Panc1 (cell line): ENCODE data around the gene WNK2. TPM values are rescaled to one million over a fixed set of nuclear protein-coding genes. Genes with fewer than 3 reads are reported as not detected.

ENCODE experiments used
- ATAC-seq: fragments of 200-7000 bp; cut with Tn5 transposase; 2 replicates; pipeline ENCODE4 v1.9.1; 2020; ENCODE audit warnings: mild to moderate bottlenecking, moderate library complexity
- BruUV-seq: library from RNA; stranded (reverse); fragments of 400-500 nt; replicated peaks from 2 replicates; lab custom pipeline; 2021; lab: Mats Ljungman, UMichigan
- CTCF ChIA-PET: fragments of 300-600 bp; sonication (Branson Sonifier 250); formaldehyde crosslinking; loops from one replicate; lab custom pipeline; 2022; ENCODE audit warnings: antibody characterized with exemption; lab: Charles Lee
- POLR2A ChIA-PET: fragments of 300-600 bp; sonication (Branson Sonifier 250); formaldehyde crosslinking; loops from one replicate; lab custom pipeline; 2022; ENCODE audit warnings: antibody characterized with exemption; lab: Charles Lee
- DNase-seq: peaks from one replicate; pipeline ENCODE4 v3.0.0-alpha.2; 2010; ENCODE audit warnings: low read depth, low spot score
- H3K27ac ChIP-seq: 2 replicates; pipeline ENCODE4 v1.5.1; 2011; ENCODE audit warnings: mild to moderate bottlenecking, low read length, inconsistent platforms
- H3K27me3 ChIP-seq: fragments of 200-500 bp; sonication (Bioruptor generic); 2 replicates; pipeline ENCODE4 v1.6.0; 2014; ENCODE audit warnings: low read length, inconsistent platforms; ENCODE audit not compliant: control insufficient read depth, insufficient read depth
- H3K36me3 ChIP-seq: fragments of 200-500 bp; sonication (Bioruptor generic); 2 replicates; pipeline ENCODE4 v1.5.1; 2014; ENCODE audit warnings: inconsistent platforms, mild to moderate bottlenecking, low read length, moderate library complexity; ENCODE audit not compliant: control insufficient read depth, insufficient read depth
- H3K4me1 ChIP-seq: 2 replicates; pipeline ENCODE4 v1.5.1; 2011; ENCODE audit warnings: inconsistent platforms, mild to moderate bottlenecking, low read length, moderate library complexity; ENCODE audit not compliant: control insufficient read depth, insufficient read depth
- H3K4me3 ChIP-seq, 2 experiments: 2 replicates each; pipeline ENCODE4 v1.5.1; 2011 to 2012; ENCODE audit warnings: low read depth in 2 of 2, low read length in 2 of 2, mild to moderate bottlenecking in 2 of 2, inconsistent platforms in 1 of 2, moderate library complexity in 1 of 2
- H3K9me3 ChIP-seq: fragments of 200-500 bp; sonication (Bioruptor generic); 2 replicates; pipeline ENCODE4 v1.5.1; 2014; ENCODE audit warnings: low read depth, mild to moderate bottlenecking, inconsistent platforms, low read length, moderate library complexity; ENCODE audit not compliant: control insufficient read depth, insufficient read depth
- CTCF ChIP-seq: fragments of 450-650 bp; IDR thresholded peaks from 2 replicates; pipeline ENCODE4 v1.5.1; 2017; ENCODE audit warnings: mild to moderate bottlenecking
- POLR2AphosphoS5 ChIP-seq: IDR thresholded peaks from 2 replicates; pipeline ENCODE4 v1.6.1; 2012; ENCODE audit warnings: mild to moderate bottlenecking, low read depth, low read length, moderate library complexity
- SIN3A ChIP-seq: IDR thresholded peaks from 2 replicates; pipeline ENCODE4 v1.6.1; 2012; ENCODE audit warnings: low read depth, mild to moderate bottlenecking, low read length, moderate library complexity, borderline replicate concordance; ENCODE audit not compliant: insufficient read depth
- TCF7L2 ChIP-seq: IDR thresholded peaks from 2 replicates; pipeline ENCODE4 v1.6.1; 2011; ENCODE audit warnings: mild to moderate bottlenecking, low read depth, low read length, inconsistent platforms
- in situ Hi-C: cut with HindIII; loops from 2 replicates; pipeline ENCODE4 v1.10.0; 2016; ENCODE audit warnings: low sequenced_read_pairs, low pct_unique_long_range_greater_than_20kb
- intact Hi-C: fragments of 100-400 bp; cut with micrococcal nuclease; formaldehyde crosslinking; loops from one replicate; pipeline ENCODE4 v1.10.0; 2022; ENCODE audit not compliant: unreplicated experiment
- total RNA-seq: library from RNA; stranded (reverse); gene quantifications from one replicate; pipeline ENCODE4 v1.2.1, GENCODE V29; 2021; ENCODE audit not compliant: unreplicated experiment
- TF ChIP-seq, protein P1 (sequence below), 2 experiments: IDR thresholded peaks; 2 replicates each; pipeline ENCODE4 v1.6.1; 2011 to 2012; ENCODE audit warnings: low read depth in 2 of 2, control low read depth in 1 of 2, low read length in 1 of 2, mild to moderate bottlenecking in 1 of 2, moderate library complexity in 1 of 2; ENCODE audit not compliant: insufficient read depth in 1 of 2

The WNK2 gene
- total RNA-seq, 1 experiment from 2014 or later: 13.7 TPM

DNA sequence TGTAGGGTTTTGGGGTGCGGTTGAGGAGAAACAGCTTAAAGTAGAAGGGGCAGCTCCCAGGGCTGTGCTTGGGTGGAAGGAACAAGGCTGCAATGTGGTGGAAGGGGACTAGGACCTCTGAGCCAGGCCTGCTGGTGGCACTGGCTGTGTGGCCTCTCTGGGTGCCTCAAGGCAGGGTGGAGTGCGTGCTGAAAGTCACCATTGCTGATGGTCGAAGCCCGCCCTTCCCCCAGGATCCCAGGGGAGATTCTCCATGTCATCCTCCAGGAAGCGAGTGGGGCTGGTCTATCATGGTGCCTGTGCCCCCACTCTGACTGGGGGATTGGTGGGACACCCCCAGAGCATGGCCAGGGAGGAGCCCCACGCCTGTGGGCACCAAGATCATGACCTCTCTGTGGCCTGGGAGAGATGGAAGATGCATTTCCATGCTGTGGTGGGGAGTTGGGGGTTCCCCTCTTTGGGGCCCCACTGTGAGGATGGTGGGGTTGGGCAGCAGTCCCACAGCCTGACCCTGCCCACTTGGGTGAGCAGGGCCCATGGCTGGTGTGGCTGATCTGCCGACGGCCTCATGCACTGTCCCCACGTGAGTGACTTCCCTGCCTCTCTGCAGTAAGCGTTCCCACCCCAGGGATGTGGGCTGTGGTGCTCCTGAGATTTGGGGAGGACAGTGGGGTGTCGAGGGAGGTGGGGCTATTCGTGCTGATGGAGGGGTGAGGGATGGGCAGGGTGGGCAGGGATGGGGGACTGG, 25.8 kb downstream of the WNK2 start:
- in situ Hi-C loops: no loop called here
- ChIA-PET POLR2A (no interaction called here), CTCF (no interaction called here)
- Histone ChIP-seq H3K4me1 (no peaks in the 10 kb centered on the region; the same call in 1 of the 2 replicates), H3K27me3 (no peaks in the 10 kb centered on the region), H3K4me3 (no peak overlapping the region), H3K36me3 (no peaks in the 10 kb centered on the region), H3K27ac (no peak overlapping the region), H3K9me3 (no peaks in the 10 kb centered on the region)
- intact Hi-C loops: no loop called here
- no TSS peak for BruUV-seq
- ATAC-seq (no peak), DNase-seq (no peak)
- TF ChIP-seq POLR2AphosphoS5: no peak
- TF ChIP-seq CTCF: no peak
- TF ChIP-seq SIN3A: no peak
- TF ChIP-seq, protein P1, sequence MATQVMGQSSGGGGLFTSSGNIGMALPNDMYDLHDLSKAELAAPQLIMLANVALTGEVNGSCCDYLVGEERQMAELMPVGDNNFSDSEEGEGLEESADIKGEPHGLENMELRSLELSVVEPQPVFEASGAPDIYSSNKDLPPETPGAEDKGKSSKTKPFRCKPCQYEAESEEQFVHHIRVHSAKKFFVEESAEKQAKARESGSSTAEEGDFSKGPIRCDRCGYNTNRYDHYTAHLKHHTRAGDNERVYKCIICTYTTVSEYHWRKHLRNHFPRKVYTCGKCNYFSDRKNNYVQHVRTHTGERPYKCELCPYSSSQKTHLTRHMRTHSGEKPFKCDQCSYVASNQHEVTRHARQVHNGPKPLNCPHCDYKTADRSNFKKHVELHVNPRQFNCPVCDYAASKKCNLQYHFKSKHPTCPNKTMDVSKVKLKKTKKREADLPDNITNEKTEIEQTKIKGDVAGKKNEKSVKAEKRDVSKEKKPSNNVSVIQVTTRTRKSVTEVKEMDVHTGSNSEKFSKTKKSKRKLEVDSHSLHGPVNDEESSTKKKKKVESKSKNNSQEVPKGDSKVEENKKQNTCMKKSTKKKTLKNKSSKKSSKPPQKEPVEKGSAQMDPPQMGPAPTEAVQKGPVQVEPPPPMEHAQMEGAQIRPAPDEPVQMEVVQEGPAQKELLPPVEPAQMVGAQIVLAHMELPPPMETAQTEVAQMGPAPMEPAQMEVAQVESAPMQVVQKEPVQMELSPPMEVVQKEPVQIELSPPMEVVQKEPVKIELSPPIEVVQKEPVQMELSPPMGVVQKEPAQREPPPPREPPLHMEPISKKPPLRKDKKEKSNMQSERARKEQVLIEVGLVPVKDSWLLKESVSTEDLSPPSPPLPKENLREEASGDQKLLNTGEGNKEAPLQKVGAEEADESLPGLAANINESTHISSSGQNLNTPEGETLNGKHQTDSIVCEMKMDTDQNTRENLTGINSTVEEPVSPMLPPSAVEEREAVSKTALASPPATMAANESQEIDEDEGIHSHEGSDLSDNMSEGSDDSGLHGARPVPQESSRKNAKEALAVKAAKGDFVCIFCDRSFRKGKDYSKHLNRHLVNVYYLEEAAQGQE (IDR thresholded peaks at IDR 0.05; ENCODE audit: insufficient read depth in 1 of 2, low read depth in 2 of 2, low read length in 1 of 2): no peak
- TF ChIP-seq TCF7L2: no peak

GRCh38 chr9:93210324-93210973, 26.5 kb downstream of the WNK2 start:
- Histone ChIP-seq H3K27me3 (no peaks in the 10 kb centered on the region), H3K4me3 (no peak overlapping the region), H3K27ac (no peak overlapping the region), H3K9me3 (no peaks in the 10 kb centered on the region), H3K4me1 (no peaks in the 10 kb centered on the region; the same call in 1 of the 2 replicates), H3K36me3 (no peaks in the 10 kb centered on the region)
- CTCF ChIA-PET: no interaction called here
- BruUV-seq: no TSS peak
- TF ChIP-seq POLR2AphosphoS5 (no peak), CTCF (no peak), TCF7L2 (no peak), SIN3A (no peak)
- TF ChIP-seq, protein P1 (IDR thresholded peaks at IDR 0.05; ENCODE audit: insufficient read depth in 1 of 2, low read depth in 2 of 2, low read length in 1 of 2): no peak
- DNase-seq: no peak
- intact Hi-C loops (no loop called here), in situ Hi-C loops (no loop called here)
- POLR2A ChIA-PET: no interaction called here
- ATAC-seq: no peak
